Osteoblast (primary cell): Measurements from ENCODE around the gene CBX3. TPM values are rescaled to one million over a fixed set of nuclear protein-coding genes. Genes with fewer than 3 reads are reported as not detected.
A peak's percentile ranks its signal among the peaks of the same experiment; 100 is the strongest.

Source experiments
- DNase-seq: peaks from one replicate; pipeline ENCODE4 v3.0.0; 2011; ENCODE audit warnings: low spot score, mixed read lengths; ENCODE audit not compliant: insufficient read length; ENCODE audit errors: missing footprints
- H2AFZ ChIP-seq: 2 replicates; pipeline ENCODE4 v1.6.0; 2011; ENCODE audit warnings: mild to moderate bottlenecking, low read length
- H3K27ac ChIP-seq: 2 replicates; pipeline ENCODE4 v1.5.1; 2011; ENCODE audit warnings: mild to moderate bottlenecking, low read depth, low read length, moderate library complexity
- H3K27me3 ChIP-seq: 2 replicates; pipeline ENCODE4 v1.6.0; 2012; ENCODE audit warnings: mild to moderate bottlenecking, control low read depth, inconsistent platforms, low read length, moderate library complexity; ENCODE audit not compliant: insufficient read depth
- H3K36me3 ChIP-seq: 2 replicates; pipeline ENCODE4 v1.5.1; 2011; ENCODE audit warnings: mild to moderate bottlenecking, low read length, control low read depth, moderate library complexity; ENCODE audit not compliant: insufficient read depth
- H3K4me1 ChIP-seq: 2 replicates; pipeline ENCODE4 v1.5.1; 2011; ENCODE audit warnings: mild to moderate bottlenecking, low read length, control low read depth, moderate library complexity; ENCODE audit not compliant: insufficient read depth
- H3K4me2 ChIP-seq: 2 replicates; pipeline ENCODE4 v1.6.0; 2011; ENCODE audit warnings: mild to moderate bottlenecking, low read length; ENCODE audit not compliant: insufficient read depth
- H3K4me3 ChIP-seq: fragments of 200-600 bp; sonication (generic); 3 replicates; pipeline ENCODE4 v1.5.1; 2012; ENCODE audit warnings: mild to moderate bottlenecking, low read length, inconsistent platforms; ENCODE audit not compliant: insufficient read depth
- H3K79me2 ChIP-seq: 2 replicates; pipeline ENCODE4 v1.6.0; 2012; ENCODE audit warnings: mild to moderate bottlenecking, low read length, control low read depth, inconsistent platforms; ENCODE audit not compliant: insufficient read depth
- H3K9me3 ChIP-seq: 2 replicates; pipeline ENCODE4 v1.5.1; 2011; ENCODE audit warnings: low read depth, low read length, control low read depth
- H4K20me1 ChIP-seq: 2 replicates; pipeline ENCODE4 v1.6.0; 2012; ENCODE audit warnings: mild to moderate bottlenecking, low read length, control low read depth; ENCODE audit not compliant: insufficient read depth
- total RNA-seq: library from RNA; depleted of rRNA; stranded (reverse); fragments of >200 nt; gene quantifications from 2 replicates; pipeline ENCODE4 v1.2.3, GENCODE V29; 2012
- TF ChIP-seq, protein P1 (sequence below): IDR thresholded peaks from 2 replicates; pipeline ENCODE4 v1.5.1; 2011; ENCODE audit warnings: mild to moderate bottlenecking, low read depth, low read length, moderate library complexity; ENCODE audit errors: extremely low read depth

The CBX3 gene
- total RNA-seq, 1 donor, result 142 TPM

DNA sequence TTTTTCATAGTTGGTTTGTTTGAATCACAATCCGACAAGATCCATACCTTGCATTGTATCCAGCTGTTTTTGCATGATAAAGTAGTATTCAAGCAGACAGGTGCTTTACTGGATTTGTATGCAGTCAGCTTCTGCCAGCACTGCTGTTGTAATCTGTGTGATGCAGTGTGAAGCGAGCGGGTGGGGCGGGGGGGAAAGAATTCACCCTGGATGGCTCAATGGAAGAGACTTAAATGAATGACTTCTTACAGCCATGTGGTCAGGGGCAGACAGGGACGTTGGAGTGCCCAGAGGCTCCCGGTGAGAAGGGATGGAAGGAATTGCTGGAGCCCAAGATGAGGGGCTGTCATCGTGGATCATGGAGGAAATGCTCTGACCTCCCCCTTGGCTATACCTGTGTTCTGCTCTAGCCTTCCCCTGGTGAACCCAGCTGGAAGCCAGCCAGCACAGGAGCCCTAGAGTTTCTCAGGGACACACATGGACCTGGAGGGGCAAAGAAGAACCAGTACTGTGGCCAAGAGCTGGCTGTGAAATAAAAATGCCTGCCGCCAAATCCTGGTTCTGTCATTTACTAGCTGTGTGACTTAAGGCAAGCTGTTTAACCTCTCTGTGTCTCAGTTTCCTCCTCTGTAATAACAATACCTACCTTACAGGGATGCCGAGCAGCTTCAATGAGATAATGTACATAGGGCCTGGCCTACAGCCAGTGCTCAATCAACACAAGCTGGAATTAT lies 35.4 kb upstream of the CBX3 start:
- no peak overlapping the region for H3K4me2 ChIP-seq
- no peaks in the 10 kb centered on the region for H4K20me1 ChIP-seq
- H3K27me3 ChIP-seq, result peaks cover 2% of the 10 kb centered on the region
- H3K4me1 ChIP-seq, result no peaks in the 10 kb centered on the region
- H2AFZ ChIP-seq, result no peak overlapping the region
- H3K36me3 ChIP-seq, result no peaks in the 10 kb centered on the region
- DNase-seq, result no peak
- no peaks in the 10 kb centered on the region for H3K9me3 ChIP-seq
- no peak overlapping the region for H3K4me3 ChIP-seq
- TF ChIP-seq, protein P1, sequence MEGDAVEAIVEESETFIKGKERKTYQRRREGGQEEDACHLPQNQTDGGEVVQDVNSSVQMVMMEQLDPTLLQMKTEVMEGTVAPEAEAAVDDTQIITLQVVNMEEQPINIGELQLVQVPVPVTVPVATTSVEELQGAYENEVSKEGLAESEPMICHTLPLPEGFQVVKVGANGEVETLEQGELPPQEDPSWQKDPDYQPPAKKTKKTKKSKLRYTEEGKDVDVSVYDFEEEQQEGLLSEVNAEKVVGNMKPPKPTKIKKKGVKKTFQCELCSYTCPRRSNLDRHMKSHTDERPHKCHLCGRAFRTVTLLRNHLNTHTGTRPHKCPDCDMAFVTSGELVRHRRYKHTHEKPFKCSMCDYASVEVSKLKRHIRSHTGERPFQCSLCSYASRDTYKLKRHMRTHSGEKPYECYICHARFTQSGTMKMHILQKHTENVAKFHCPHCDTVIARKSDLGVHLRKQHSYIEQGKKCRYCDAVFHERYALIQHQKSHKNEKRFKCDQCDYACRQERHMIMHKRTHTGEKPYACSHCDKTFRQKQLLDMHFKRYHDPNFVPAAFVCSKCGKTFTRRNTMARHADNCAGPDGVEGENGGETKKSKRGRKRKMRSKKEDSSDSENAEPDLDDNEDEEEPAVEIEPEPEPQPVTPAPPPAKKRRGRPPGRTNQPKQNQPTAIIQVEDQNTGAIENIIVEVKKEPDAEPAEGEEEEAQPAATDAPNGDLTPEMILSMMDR, result no peak
- no peaks in the 10 kb centered on the region for H3K79me2 ChIP-seq
- H3K27ac ChIP-seq, result no peak overlapping the region

DNA sequence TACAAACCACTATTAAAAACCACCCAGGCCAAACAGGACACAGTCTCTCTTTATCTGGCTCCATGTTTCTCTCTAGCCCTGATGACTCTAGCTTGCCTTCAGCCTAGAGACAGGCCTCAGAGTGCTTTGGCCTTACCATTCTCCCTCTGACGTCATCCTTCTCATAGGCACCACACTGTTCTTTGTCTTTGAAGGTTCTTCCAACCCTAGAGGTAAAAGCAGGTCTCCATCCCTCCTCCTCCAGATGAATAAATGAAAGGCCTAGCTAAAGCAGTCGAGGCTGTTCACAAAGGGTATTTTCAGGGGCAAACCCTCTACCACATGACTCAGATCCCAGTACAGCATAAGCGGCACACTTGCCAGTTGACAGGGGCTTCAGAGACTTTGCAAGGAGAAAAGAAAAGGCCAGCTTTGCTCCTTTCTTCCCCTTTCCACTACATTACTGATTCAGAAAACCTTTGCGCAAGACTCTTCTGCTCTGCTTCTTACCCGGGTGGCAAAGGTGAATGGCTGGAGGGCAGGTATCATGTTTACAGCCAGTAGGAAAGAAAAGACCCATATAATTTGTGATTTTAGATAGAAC lies 34.8 kb upstream of the CBX3 start:
- H3K27ac ChIP-seq, result no peak overlapping the region
- peaks cover 2% of the 10 kb centered on the region for H3K27me3 ChIP-seq
- H3K9me3 ChIP-seq, result no peaks in the 10 kb centered on the region
- no peaks in the 10 kb centered on the region for H3K36me3 ChIP-seq
- no peaks in the 10 kb centered on the region for H4K20me1 ChIP-seq
- TF ChIP-seq, protein P1, result no peak
- no peak for DNase-seq
- no peaks in the 10 kb centered on the region for H3K79me2 ChIP-seq
- no peaks in the 10 kb centered on the region for H3K4me1 ChIP-seq
- H3K4me3 ChIP-seq, result no peak overlapping the region
- H2AFZ ChIP-seq, result no peak overlapping the region
- no peak overlapping the region for H3K4me2 ChIP-seq

DNA sequence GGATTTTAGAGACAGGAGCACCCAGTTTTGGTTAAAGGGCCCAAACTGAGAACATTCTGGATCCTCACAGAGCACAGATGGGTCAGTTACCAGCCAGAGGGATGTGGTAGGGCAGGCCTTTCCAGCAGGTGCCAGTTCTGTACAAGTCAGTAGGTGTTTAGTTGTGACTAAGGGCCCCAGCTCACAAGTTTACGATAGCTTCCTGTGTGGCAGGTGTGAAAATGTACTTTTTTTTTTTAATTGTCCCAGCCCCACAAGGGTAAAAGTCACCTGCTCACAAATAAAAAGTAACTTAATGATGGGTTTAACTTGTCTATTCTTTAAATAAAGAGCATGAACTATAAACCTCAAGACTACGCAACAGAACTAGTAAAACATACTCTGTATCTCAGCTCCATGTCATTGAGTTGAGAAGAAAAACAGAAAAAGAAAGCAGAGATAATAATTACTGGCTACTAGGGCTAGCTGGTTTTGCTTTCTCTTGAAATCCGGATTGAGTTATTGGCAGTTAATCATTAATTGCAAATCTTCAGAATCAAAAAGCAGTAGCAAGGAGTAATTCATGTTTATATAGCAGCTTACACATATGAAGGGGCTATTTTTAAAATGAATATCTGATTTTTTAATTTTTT lies 34.1 kb upstream of the CBX3 start:
- Histone ChIP-seq H4K20me1 (no peaks in the 10 kb centered on the region), H3K27ac (no peak overlapping the region), H3K4me3 (no peak overlapping the region), H3K79me2 (no peaks in the 10 kb centered on the region), H3K4me1 (no peaks in the 10 kb centered on the region), H3K36me3 (no peaks in the 10 kb centered on the region), H3K27me3 (peaks cover 2% of the 10 kb centered on the region), H3K9me3 (no peaks in the 10 kb centered on the region), H2AFZ (no peak overlapping the region), H3K4me2 (no peak overlapping the region)
- no peak for DNase-seq
- TF ChIP-seq, protein P1, result no peak

DNA sequence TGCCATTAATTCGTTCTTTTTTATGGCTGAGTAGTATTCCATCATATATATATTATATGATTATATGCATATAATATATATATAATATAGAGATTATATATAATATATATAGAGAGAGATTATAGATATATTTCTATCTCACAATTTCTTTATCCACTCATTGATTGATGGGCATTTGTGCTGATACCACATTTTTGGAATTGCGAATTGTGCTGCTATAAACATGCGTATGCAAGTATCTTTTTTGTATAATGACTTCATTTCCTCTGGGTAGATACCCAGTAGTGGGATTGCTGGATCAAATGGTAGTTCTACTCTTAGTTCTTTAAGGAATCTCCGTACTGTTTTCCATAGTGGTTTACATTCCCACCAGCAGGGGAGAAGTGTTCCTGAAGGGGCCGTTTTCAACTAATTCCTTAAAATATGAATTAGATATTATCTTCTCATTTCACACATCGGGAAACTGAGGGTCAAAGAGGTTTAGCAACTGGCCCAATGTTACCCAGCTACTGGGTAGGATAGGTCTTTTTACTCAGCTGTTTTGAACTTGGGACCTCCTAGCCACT lies 33.0 kb upstream of the CBX3 start:
- no peak overlapping the region for H3K27ac ChIP-seq
- no peak for DNase-seq
- H3K36me3 ChIP-seq, result no peaks in the 10 kb centered on the region
- H3K79me2 ChIP-seq, result no peaks in the 10 kb centered on the region
- no peak overlapping the region for H3K4me3 ChIP-seq
- TF ChIP-seq, protein P1, result peak; percentile 8
- no peak overlapping the region for H2AFZ ChIP-seq
- no peak overlapping the region for H3K4me2 ChIP-seq
- H3K9me3 ChIP-seq, result no peaks in the 10 kb centered on the region
- peaks cover 5% of the 10 kb centered on the region for H3K27me3 ChIP-seq
- H3K4me1 ChIP-seq, result no peaks in the 10 kb centered on the region
- no peaks in the 10 kb centered on the region for H4K20me1 ChIP-seq
